K562 (cell line): ENCODE results near the gene SIGLEC9. TPM values are rescaled to one million over a fixed set of nuclear protein-coding genes. Genes with fewer than 3 reads are reported as not detected.

Experiments
- E4F1 ChIP-seq: fragments of 250-450 bp; sonication (Bioruptor Pico); IDR thresholded peaks from 2 replicates; pipeline ENCODE4 v1.5.0; 2021; ENCODE audit warnings: mild to moderate bottlenecking, borderline replicate concordance
- GTF2F1 ChIP-seq: IDR thresholded peaks from 2 replicates; pipeline ENCODE4 v1.6.1; 2011; ENCODE audit warnings: low read depth, low read length, improper control_type of control experiment
- PATZ1 ChIP-seq: fragments of 250-450 bp; sonication (Bioruptor Pico); IDR thresholded peaks from 2 replicates; pipeline ENCODE4 v1.5.0; 2020; ENCODE audit warnings: mild to moderate bottlenecking, borderline replicate concordance
- PCBP1 ChIP-seq: fragments of 200-400 bp; formaldehyde crosslinking; IDR thresholded peaks from 2 replicates; pipeline ENCODE4 v1.6.1; 2018; ENCODE audit warnings: mild to moderate bottlenecking, low read depth, low read length; ENCODE audit not compliant: poor library complexity, severe bottlenecking
- SMARCA4 ChIP-seq: fragments of 450-650 bp; IDR thresholded peaks from 2 replicates; pipeline ENCODE4 v1.6.1; 2016
- ZBTB33 ChIP-seq: sonication (generic); formaldehyde crosslinking; IDR thresholded peaks from 2 replicates; pipeline ENCODE4 v1.8.1; 2023; ENCODE audit warnings: mild to moderate bottlenecking, missing genetic modification reagents
- ZBTB5 ChIP-seq: fragments of 450-650 bp; IDR thresholded peaks from 2 replicates; pipeline ENCODE4 v1.6.1; 2017; ENCODE audit warnings: antibody characterized with exemption
- polyA plus RNA-seq, 8 experiments: library from polyadenylated mRNA; depleted of rRNA in 4 of 8; stranded (reverse) in 5 of 8; unstranded in 3 of 8; fragments of >200 nt; fragmentation: Nextera tagmentation in 2 of 8; fragmentation: Illumina TruSeq in 1 of 8; extraction: Ambion mirVana in 2 of 8; extraction: Trizol in 1 of 8; gene quantifications; 2 replicates each; pipeline versions ENCODE4 v1.2.1 to v1.2.3, GENCODE V29; 2011 to 2014; ENCODE audit warnings: inconsistent platforms in 1 of 8, missing spikeins in 1 of 8
- total RNA-seq, 7 experiments: library from RNA; depleted of rRNA in 6 of 7; stranded (reverse); fragments of >200 nt in 6 of 7; fragmentation: Illumina TruSeq in 2 of 7; extraction: Trizol in 2 of 7; gene quantifications; 2 replicates each; pipeline versions ENCODE4 v1.2.1 to v1.2.3, GENCODE V29; 2011 to 2021; ENCODE audit warnings: low replicate concordance in 1 of 7

The SIGLEC9 gene
- total and polyA plus RNA-seq, 9 of the 15 experiments (the other 6 are each of a cell fraction or from before 2014, with no cell fraction given) = 0.09 to 0.34 (median 0.22) TPM; not detected in 4

GRCh38 chr19:51127755-51128154 lies 3.0 kb downstream of the SIGLEC9 start (continued):
- TF ChIP-seq ZBTB33 (no peak), PATZ1 (CRISPR knock-in tag) (no peak), SMARCA4 (peak; percentile 79; the same call in 1 of the 2 replicates), ZBTB5 (no peak), E4F1 (CRISPR knock-in tag) (no peak), GTF2F1 (no peak), PCBP1 (no peak)
